ENCODE measurements around the gene CFAP45.

CFAP45 gene

GRCh38 chr1:159866066-159866465 lies 33.9 kb downstream of the CFAP45 start:
- TF ChIP-seq, protein P1, sequence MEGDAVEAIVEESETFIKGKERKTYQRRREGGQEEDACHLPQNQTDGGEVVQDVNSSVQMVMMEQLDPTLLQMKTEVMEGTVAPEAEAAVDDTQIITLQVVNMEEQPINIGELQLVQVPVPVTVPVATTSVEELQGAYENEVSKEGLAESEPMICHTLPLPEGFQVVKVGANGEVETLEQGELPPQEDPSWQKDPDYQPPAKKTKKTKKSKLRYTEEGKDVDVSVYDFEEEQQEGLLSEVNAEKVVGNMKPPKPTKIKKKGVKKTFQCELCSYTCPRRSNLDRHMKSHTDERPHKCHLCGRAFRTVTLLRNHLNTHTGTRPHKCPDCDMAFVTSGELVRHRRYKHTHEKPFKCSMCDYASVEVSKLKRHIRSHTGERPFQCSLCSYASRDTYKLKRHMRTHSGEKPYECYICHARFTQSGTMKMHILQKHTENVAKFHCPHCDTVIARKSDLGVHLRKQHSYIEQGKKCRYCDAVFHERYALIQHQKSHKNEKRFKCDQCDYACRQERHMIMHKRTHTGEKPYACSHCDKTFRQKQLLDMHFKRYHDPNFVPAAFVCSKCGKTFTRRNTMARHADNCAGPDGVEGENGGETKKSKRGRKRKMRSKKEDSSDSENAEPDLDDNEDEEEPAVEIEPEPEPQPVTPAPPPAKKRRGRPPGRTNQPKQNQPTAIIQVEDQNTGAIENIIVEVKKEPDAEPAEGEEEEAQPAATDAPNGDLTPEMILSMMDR (IDR thresholded peaks at IDR 0.05; ENCODE audit: insufficient read depth, low read depth, low read length, missing control alignments) = no peak
- DNase-seq (ENCODE audit: low read depth) = no peak
- H3K4me3 ChIP-seq (ENCODE audit: low read depth, low read length) = no peak overlapping the region

- no peak overlapping the region for H3K4me3 ChIP-seq (ENCODE audit: low read depth, low read length)
- TF ChIP-seq, protein P1 (IDR thresholded peaks at IDR 0.05; ENCODE audit: insufficient read depth, low read depth, low read length, missing control alignments) = no peak
- DNase-seq (ENCODE audit: low read depth) = no peak
Measured at GRCh38 chr1:159864262-159864661, 35.7 kb downstream of the CFAP45 start.

DNA sequence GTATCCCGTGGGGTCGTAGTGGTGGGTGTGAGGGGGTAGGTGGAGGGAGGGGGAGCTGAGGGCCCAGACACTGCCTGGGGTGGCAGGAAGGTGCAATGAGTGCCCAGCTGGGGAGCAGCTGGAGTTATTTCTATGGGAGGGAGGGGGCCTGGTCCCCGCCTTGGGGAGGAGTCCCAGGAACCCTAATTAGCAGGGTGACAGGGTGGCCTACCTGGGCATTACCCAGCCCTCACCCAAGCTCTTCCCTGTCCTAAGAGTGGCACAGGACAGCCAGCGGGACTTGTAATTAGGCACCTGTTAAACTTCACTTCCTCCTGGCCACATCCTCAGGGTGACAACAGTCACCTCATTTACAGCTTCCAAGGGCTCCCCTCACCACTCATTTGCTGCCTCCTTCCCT lies 37.4 kb downstream of the CFAP45 start, which contains the start of gene VSIG8:
Gene VSIG8 (minus strand): TSS at position 101 of the 400 bp plus-strand sequence. CDS start 136 bp downstream, outside the sequence.
- TF ChIP-seq, protein P1 (IDR thresholded peaks at IDR 0.05; ENCODE audit: insufficient read depth, low read depth, low read length, missing control alignments) = no peak
- DNase-seq (ENCODE audit: low read depth) = no peak
- no peak within 1 kb of the TSS for H3K4me3 ChIP-seq (ENCODE audit: low read depth, low read length)

DNA sequence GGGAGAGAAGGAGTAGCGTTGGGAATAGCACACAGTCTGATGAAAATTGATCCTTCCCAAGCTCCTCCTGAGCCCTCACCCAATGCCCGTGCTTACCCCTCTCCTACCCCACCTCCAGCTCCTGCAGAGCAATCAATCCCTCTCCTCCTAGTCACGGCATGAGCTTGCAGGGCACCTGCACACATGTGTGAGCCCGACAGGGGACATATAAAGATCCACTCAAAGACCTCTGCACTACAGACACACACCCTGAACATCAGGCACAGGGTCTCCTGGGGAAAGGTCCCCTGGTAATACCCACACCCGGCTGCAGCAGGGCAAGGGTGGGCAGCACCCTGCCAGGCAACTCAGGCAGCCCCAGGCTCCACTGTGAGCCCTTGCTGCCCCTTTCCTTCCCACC lies 37.9 kb downstream of the CFAP45 start:
- DNase-seq (ENCODE audit: low read depth) = no peak
- TF ChIP-seq, protein P1 (IDR thresholded peaks at IDR 0.05; ENCODE audit: insufficient read depth, low read depth, low read length, missing control alignments) = no peak
- no peak overlapping the region for H3K4me3 ChIP-seq (ENCODE audit: low read depth, low read length)

GRCh38 chr1:159861218-159861617 lies 38.7 kb downstream of the CFAP45 start:
- no peak for DNase-seq (ENCODE audit: low read depth)
- TF ChIP-seq, protein P1 (IDR thresholded peaks at IDR 0.05; ENCODE audit: insufficient read depth, low read depth, low read length, missing control alignments) = no peak
- H3K4me3 ChIP-seq (ENCODE audit: low read depth, low read length) = no peak overlapping the region

- TF ChIP-seq, protein P1 (IDR thresholded peaks at IDR 0.05; ENCODE audit: insufficient read depth, low read depth, low read length, missing control alignments) = no peak
- DNase-seq (ENCODE audit: low read depth) = no peak
- H3K4me3 ChIP-seq (ENCODE audit: low read depth, low read length) = no peak overlapping the region
Measured at GRCh38 chr1:159860456-159860855, 39.5 kb downstream of the CFAP45 start.

DNA sequence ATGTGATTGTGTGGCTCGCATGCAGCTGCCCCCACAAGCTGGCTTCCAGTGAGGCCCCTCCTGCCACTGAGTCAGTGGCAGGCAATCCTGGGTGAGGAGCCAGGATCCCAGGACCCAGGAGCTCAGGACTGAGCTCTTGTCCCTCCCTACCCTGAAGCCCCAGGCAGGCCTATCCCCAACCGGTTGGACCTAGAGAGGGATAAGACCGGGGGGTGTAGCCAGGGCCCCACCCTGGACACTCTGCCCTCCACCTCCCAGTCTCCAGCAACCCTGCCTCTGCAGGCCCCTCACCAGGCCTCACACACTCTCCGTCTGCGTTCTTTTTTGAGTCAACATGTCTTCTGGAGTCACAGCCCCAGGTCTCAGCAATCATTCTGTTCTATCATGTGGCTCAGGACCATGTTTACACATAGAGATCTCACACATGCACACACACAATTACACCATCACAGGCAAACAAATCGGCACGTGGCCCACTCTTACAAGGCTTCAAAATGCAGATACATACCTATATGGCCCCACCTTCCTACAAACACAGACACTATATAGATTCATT lies 40.1 kb downstream of the CFAP45 start:
- no peak for DNase-seq (ENCODE audit: low read depth)
- TF ChIP-seq, protein P1 (IDR thresholded peaks at IDR 0.05; ENCODE audit: insufficient read depth, low read depth, low read length, missing control alignments) = no peak
- no peak overlapping the region for H3K4me3 ChIP-seq (ENCODE audit: low read depth, low read length)

Data from GM12865 (cell line).